ENCODE measurements around the gene CD164. TPM values are rescaled to one million over a fixed set of nuclear protein-coding genes. Genes with fewer than 3 reads are reported as not detected.

The CD164 gene
- total RNA-seq, 1 experiment from 2014 or later, result 95.6 TPM

DNA sequence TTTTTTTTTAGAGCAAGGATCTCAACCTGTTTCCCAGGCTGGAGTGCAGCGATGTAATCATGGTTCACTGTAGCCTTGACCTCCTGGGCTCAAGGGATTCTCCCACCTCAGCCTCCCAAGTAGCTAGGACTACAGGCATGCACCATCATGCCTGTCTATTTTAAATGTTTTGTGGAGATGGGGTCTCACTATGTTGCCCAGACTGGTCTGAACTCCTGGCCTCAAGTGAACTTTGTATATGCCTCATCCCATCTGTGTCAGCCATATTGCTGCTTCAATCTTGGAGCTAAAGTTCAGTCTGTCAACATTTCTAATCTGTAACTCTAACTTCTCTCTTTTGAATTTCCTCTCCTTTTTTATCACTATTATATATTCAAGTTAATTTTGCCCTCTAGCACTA lies 54.3 kb downstream of the CD164 start:
- ChIA-PET CTCF (no interaction called here), POLR2A (ENCODE audit: unreplicated experiment) (no interaction called here)

DNA sequence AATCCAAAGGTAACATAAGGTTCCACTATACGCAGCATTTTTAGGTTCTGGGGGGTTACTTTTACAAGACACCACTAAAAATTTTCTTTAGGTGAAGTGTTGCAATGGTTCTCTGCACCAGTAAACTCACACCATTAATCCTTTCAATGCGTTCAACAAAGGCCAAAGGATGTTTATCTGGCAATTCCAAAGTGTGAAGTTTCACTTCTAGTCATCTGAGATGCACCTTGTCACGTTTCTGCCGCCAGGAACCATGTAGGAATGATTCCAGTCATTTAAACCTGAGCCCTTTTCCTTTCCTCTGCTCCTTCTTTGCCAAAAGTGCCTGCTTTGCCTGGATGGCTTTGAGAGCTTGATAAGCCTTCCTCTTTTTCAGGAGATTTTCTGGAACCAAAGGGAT lies 54.8 kb downstream of the CD164 start:
- H3K9ac ChIP-seq (ENCODE audit: low read length), result no peak overlapping the region
- TF ChIP-seq EZH2phosphoT487 (IDR thresholded peaks at IDR 0.05; ENCODE audit: borderline replicate concordance, low read length) (no peak), EZH2 (IDR thresholded peaks at IDR 0.05; ENCODE audit: low read length, unreplicated experiment) (no peak)
- TF ChIP-seq, protein P1, sequence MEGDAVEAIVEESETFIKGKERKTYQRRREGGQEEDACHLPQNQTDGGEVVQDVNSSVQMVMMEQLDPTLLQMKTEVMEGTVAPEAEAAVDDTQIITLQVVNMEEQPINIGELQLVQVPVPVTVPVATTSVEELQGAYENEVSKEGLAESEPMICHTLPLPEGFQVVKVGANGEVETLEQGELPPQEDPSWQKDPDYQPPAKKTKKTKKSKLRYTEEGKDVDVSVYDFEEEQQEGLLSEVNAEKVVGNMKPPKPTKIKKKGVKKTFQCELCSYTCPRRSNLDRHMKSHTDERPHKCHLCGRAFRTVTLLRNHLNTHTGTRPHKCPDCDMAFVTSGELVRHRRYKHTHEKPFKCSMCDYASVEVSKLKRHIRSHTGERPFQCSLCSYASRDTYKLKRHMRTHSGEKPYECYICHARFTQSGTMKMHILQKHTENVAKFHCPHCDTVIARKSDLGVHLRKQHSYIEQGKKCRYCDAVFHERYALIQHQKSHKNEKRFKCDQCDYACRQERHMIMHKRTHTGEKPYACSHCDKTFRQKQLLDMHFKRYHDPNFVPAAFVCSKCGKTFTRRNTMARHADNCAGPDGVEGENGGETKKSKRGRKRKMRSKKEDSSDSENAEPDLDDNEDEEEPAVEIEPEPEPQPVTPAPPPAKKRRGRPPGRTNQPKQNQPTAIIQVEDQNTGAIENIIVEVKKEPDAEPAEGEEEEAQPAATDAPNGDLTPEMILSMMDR (conservative IDR thresholded peaks at IDR 0.05; ENCODE audit: low read depth, low read length), result no peak
- no peaks in the 10 kb centered on the region for H3K9me2 ChIP-seq (replicated peaks; ENCODE audit: low read length)
- H3K27me3 ChIP-seq (ENCODE audit: low read length), result no peaks in the 10 kb centered on the region
- intact Hi-C loops (cut with micrococcal nuclease), result no loop called here
- H3K4me2 ChIP-seq (ENCODE audit: low read length), result no peak overlapping the region
- POLR2A ChIA-PET (ENCODE audit: unreplicated experiment), result no interaction called here
- H3K4me1 ChIP-seq (ENCODE audit: insufficient read depth, low read length), result no peaks in the 10 kb centered on the region
- H3K27ac ChIP-seq (ENCODE audit: low read length), result no peak overlapping the region
- H3K4me3 ChIP-seq (ENCODE audit: low read length), result no peak overlapping the region
- H2AFZ ChIP-seq (ENCODE audit: low read length), result no peak overlapping the region
- CTCF ChIA-PET, result no interaction called here
- no peaks in the 10 kb centered on the region for H4K20me1 ChIP-seq (ENCODE audit: low read length)
- DNase-seq (no peak), ATAC-seq (no peak)
- no TSS peak for BruUV-seq (replicated peaks)
- no peaks in the 10 kb centered on the region for H3K36me3 ChIP-seq (ENCODE audit: low read depth, low read length)
- no peaks in the 10 kb centered on the region for H3K9me3 ChIP-seq (ENCODE audit: low read length)
- no peaks in the 10 kb centered on the region for H3K79me2 ChIP-seq (ENCODE audit: low read length)
- no peaks in the 10 kb centered on the region for H3F3A ChIP-seq (ENCODE audit: low read length, unreplicated experiment)

More for the DNA sequence above, 54.3 kb downstream of the CD164 start:
- ATAC-seq (no peak), DNase-seq (no peak)
- Histone ChIP-seq H3K4me2 (ENCODE audit: low read length) (no peak overlapping the region), H3K4me1 (ENCODE audit: insufficient read depth, low read length) (no peaks in the 10 kb centered on the region), H3K9me2 (replicated peaks; ENCODE audit: low read length) (no peaks in the 10 kb centered on the region), H3K9me3 (ENCODE audit: low read length) (no peaks in the 10 kb centered on the region), H4K20me1 (ENCODE audit: low read length) (no peaks in the 10 kb centered on the region), H3K27me3 (ENCODE audit: low read length) (no peaks in the 10 kb centered on the region), H3F3A (ENCODE audit: low read length, unreplicated experiment) (no peaks in the 10 kb centered on the region), H3K9ac (ENCODE audit: low read length) (no peak overlapping the region), H2AFZ (ENCODE audit: low read length) (no peak overlapping the region), H3K36me3 (ENCODE audit: low read depth, low read length) (no peaks in the 10 kb centered on the region), H3K79me2 (ENCODE audit: low read length) (no peaks in the 10 kb centered on the region), H3K4me3 (ENCODE audit: low read length) (no peak overlapping the region), H3K27ac (ENCODE audit: low read length) (no peak overlapping the region)
- BruUV-seq (replicated peaks), result no TSS peak
- intact Hi-C loops (cut with micrococcal nuclease), result no loop called here
- TF ChIP-seq EZH2 (IDR thresholded peaks at IDR 0.05; ENCODE audit: low read length, unreplicated experiment) (no peak), EZH2phosphoT487 (IDR thresholded peaks at IDR 0.05; ENCODE audit: borderline replicate concordance, low read length) (no peak)
- TF ChIP-seq, protein P1 (conservative IDR thresholded peaks at IDR 0.05; ENCODE audit: low read depth, low read length), result no peak

DNA sequence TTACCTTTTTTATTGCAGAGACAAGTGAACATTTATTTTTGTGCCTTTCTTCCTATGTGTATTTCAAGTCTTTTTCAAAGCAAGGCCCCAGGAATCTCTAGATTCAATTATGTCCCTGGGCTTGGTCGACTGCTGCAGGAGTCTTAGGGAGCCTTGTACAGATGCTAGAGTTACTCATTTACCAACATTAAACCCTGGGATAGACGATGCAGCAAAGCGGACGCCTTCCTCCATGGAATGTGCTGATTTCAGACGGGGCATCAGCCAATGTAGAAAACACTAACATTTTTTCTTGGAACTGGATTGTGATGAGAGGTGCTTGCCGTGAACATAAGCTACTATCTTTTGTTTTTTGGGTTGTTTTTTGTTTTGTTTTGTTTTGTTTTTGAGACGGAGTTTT lies 55.9 kb downstream of the CD164 start:
- Histone ChIP-seq H3K4me2 (ENCODE audit: low read length) (no peak overlapping the region), H3K9me2 (replicated peaks; ENCODE audit: low read length) (no peaks in the 10 kb centered on the region), H3K27me3 (ENCODE audit: low read length) (no peaks in the 10 kb centered on the region), H3F3A (ENCODE audit: low read length, unreplicated experiment) (no peaks in the 10 kb centered on the region), H3K9ac (ENCODE audit: low read length) (no peak overlapping the region), H2AFZ (ENCODE audit: low read length) (no peak overlapping the region), H3K36me3 (ENCODE audit: low read depth, low read length) (no peaks in the 10 kb centered on the region), H3K9me3 (ENCODE audit: low read length) (no peaks in the 10 kb centered on the region), H3K79me2 (ENCODE audit: low read length) (no peaks in the 10 kb centered on the region), H3K4me3 (ENCODE audit: low read length) (no peak overlapping the region), H3K27ac (ENCODE audit: low read length) (no peak overlapping the region), H4K20me1 (ENCODE audit: low read length) (no peaks in the 10 kb centered on the region), H3K4me1 (ENCODE audit: insufficient read depth, low read length) (no peaks in the 10 kb centered on the region)
- DNase-seq (no peak), ATAC-seq (no peak)
- TF ChIP-seq EZH2 (IDR thresholded peaks at IDR 0.05; ENCODE audit: low read length, unreplicated experiment) (no peak), EZH2phosphoT487 (IDR thresholded peaks at IDR 0.05; ENCODE audit: borderline replicate concordance, low read length) (no peak)
- TF ChIP-seq, protein P1 (conservative IDR thresholded peaks at IDR 0.05; ENCODE audit: low read depth, low read length), result no peak
- BruUV-seq (replicated peaks), result no TSS peak
- intact Hi-C loops (cut with micrococcal nuclease), result no loop called here
- ChIA-PET POLR2A (ENCODE audit: unreplicated experiment) (no interaction called here), CTCF (no interaction called here)

All from PC-3 (cell line).